NCI-H1930 (cell line): ENCODE results near the gene VPS11.
A peak's percentile ranks its signal among the peaks of the same experiment; 100 is the strongest.
"Not testable (repeated sequence)": the region's sequence is repeated elsewhere in the genome, so short reads cannot be mapped to it uniquely, and the experiment has no call there.

Source experiments
- DNase-seq, 2 experiments: peaks; one replicate each; lab custom pipeline; 2025; lab: John Stamatoyannopoulos, UW

Gene VPS11

GRCh38 chr11:119067371-119068222, at the start of gene VPS11:
Gene VPS11, plus strand, starts transcription at chr11:119067818. Its CDS starts 6 bp downstream, at chr11:119067824.
- peak; percentile 81 to 88 for DNase-seq

DNA sequence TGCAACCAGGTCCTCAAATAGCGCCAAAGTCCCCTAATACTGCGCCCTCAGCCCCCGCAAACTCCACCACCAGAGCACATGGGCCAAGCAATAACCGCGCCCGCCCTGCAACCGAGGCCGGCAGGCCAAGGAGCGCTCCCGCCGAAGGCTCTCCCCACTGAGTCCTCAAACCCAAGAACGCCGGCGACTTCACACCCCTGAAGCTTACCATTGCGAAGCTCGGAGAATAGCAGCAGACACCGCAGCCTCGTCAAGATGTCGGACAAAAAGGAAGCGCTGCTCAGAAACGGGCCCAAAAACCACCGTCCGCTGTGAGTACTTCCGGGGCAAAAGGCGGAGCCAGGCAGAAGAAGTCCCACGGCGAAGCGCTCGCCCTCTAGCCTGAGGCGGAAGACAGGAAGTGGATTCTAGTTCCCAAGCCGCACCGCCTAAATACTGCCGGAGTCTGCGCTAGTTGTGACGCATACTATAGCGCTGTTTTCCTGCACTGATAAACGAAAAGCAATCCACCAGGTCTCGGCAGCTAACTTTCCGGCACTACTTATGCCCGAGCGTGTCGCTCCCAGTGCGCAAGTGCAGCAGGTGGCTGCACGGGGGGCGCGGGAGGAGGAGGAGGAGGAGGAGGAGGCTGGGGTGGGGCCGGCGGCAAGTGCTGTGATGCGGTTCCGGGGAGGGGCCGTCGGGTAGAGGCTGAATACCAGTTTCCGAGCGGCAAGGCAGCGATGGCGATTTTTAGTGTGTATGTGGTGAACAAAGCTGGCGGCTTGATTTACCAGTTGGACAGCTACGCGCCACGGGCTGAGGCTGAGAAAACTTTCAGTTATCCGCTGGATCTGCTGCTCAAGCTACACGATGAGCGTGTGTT, 49.3 kb upstream of the VPS11 start, which contains the start of the genes RPS25 and TRAPPC4:
TSS of gene RPS25 (minus strand) at position 270 of the 865 bp plus-strand sequence. CDS start at position 211, 59 bp downstream.
TSS of gene TRAPPC4 (plus strand) at position 693 of the 865 bp plus-strand sequence. CDS start at position 723, 30 bp downstream.
- peak; percentile 89 to 94 for DNase-seq

- no peak for DNase-seq
Observed at GRCh38 chr11:119019996-119020395, 47.6 kb upstream of the VPS11 start.

DNA sequence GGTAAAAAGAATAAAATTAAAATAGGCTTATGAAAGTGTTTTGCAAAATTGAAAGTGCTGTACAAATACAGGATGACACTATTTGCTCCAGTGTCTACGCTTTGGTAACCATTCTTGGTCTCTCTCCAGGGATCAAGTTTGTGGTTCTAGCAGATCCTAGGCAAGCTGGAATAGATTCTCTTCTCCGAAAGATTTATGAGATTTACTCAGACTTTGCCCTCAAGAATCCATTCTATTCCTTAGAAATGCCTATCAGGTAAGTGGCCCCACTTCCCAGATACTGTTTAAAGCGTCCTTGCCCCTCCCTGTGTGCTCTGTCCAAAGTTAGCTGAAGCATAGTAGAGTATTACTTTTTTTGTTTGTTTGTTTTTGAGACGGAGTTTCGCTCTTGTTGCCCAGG, 46.0 kb upstream of the VPS11 start:
- DNase-seq = no peak

DNA sequence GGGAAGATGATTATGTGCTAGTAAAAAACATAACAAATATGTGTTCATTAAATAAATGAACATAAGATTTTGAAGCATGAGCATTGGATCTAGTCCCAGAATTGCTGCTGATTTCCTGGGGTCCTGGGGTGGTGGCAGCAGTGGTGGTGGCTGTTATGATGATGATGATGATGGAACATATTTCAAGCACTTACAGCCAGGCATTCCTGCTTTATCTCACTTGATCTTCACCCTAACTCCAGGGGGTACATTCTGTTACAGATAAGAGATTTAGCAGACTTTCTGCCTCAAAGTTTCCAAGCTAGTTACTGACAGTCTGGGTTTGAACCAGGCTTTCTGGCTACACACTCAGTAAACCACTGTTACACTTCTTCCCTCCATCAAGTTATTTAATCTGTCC, 43.9 kb upstream of the VPS11 start:
- DNase-seq = no peak

- no peak for DNase-seq
Observed at GRCh38 chr11:119024430-119025098, 43.1 kb upstream of the VPS11 start.

GRCh38 chr11:119025099-119025473, 42.5 kb upstream of the VPS11 start:
- no peak for DNase-seq

GRCh38 chr11:119025541-119025940, 42.1 kb upstream of the VPS11 start:
- no peak for DNase-seq

DNA sequence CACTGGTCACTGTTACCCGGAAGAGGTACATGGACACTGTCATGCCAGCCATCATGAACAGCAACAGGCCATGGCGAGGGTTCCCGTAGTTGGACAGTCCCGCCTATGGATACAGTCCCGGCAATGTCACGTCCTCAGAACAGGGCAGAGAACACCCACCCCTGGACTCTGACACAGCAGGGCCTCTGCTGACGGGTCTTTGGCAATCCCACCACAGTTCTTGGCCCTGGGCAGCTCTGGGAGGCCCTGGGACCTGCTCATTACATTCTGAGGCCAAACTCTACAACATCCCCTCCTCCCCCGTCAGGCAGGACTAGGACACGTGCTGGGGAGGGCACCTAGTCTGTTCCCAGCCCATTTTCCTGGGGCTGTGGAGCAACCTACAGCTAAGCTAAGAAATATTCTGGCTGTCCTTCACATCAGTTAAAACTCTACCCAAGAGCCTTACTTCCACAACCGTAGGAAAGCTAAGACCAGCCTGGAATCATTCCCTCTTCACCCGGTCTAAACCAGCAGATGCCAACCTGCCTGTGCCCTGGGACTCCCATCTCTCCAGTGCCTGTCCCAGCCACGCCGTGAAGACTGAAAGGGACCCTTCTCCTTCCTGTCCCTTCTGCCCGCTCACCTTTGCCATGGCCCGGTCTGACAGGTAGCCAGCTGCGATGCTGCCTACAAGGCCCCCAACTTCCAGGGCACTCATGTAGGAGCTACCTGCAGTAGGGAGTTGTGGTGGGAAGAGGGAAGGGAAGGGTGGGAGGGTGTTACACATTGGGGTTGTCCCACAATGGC, 41.4 kb upstream of the VPS11 start:
- no peak for DNase-seq

- no peak for DNase-seq
Observed at GRCh38 chr11:119026970-119027369, 40.6 kb upstream of the VPS11 start.

DNA sequence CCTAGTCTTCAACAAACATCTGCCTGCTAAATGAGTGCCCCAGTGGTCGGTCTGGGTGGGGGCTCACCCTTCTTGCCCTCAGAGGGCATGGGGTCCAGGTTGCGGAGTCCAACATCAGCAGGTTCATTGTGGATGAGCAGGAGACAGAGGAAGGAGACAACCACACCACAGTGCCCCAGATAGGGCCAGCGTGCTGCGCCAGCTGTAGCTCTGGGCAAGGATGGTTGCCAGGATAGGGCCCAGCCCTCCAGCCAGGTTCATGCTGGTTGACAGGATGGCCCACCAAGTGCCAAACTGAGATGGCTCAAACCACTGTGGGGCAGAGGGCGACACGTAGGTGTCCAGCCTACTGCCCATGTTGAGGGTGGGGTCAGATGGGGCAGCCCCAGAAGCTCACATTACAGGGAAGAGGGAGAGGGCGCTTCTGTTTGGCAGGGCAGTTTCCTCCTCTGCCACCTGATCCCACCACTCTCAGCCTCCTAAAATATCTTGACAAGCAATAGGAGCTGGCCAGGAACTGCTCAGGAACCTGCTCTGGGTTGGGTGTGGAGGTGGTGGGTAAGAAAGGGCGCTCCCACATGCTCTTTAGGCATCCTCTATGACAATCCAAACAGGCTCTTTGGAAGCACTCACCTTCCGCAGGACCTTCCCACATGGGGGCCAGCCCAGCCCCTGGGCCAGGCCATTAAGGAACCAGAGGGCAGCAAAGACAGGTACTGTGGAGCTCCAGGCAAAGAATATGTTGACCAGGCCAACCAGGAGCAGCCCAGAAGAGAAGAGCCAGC, 39.9 kb upstream of the VPS11 start:
- DNase-seq = no peak

DNA sequence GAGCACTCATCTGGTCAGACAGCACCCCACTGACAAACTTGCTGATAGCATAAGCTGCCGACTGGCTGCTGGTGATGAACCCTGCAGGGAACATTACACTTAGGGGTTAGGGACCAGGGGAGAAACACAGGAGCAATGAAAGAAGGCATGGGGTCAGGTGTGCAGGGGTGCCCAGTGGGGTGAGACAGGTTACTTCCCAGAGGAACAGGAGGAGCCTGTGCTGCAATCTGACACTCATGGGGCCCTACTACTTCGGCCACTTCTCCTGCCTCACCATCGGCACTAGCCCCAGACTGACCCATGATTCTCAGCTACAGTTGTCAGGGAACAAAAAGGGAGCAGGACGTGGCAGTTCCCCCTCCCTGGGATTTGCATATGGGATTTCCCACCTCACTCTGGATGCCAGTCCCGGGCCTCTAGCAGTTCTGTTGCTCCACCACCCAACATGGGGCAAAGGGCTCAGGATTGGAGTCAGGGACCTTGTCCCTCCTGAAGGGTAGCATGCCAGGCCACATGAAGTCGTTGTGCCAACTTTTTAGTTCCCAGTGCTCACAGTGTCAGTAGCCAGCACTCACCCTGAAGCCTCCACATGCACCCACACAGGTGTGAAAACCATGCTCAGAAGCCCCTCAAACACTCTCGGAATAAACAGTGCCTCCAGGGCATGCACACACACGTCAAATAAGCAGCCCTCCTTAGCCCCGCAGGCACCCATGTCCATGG, 39.1 kb upstream of the VPS11 start:
- DNase-seq = no peak

DNA sequence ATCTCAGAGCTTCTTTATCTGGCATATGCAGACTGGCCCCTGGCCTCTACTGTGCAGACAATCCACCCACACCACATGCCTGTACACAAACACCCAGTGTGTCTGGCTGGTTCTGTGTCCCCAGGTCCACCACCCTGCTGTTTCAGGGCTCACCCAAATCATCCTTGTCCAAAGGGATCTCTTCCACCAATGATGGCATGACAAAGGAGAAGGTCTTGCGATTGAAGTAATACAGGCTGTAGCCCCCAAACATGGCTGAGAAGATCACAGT, 38.6 kb upstream of the VPS11 start:
- no peak for DNase-seq

DNA sequence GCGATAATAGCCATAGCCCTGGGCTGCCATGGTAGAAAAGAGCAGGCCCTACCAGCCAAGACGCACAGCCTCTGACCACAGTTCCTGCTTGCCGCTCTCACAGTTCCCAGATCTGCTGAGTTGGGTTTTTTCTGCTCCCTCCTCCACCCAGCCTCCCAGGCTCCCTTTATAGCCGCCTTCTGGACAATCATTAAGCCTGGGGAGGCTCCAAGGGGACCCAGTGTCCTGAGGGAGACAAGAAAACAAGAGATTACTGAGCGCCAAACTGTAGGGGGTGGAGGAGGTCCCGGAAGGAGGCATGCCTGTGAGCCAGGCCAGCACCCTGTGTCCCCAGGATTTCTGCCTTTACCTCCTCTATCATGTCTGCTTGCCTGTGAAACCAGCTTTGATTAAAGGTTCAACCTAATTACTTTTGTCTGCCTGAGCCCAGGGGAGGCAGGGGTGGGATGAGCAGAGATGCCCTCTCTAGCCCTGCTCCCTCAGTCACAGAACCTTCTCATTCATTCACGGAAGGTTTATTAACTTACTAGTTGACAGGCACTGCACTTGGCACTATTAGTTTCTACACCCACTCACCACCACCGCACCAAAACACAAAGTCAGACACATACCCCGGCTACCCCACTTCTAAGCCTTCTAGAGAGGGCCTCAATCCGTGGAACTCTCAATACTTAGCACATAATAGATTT, 38.1 kb upstream of the VPS11 start:
- no peak for DNase-seq

- DNase-seq = no peak
Observed at GRCh38 chr11:119030029-119030328, 37.6 kb upstream of the VPS11 start.

DNA sequence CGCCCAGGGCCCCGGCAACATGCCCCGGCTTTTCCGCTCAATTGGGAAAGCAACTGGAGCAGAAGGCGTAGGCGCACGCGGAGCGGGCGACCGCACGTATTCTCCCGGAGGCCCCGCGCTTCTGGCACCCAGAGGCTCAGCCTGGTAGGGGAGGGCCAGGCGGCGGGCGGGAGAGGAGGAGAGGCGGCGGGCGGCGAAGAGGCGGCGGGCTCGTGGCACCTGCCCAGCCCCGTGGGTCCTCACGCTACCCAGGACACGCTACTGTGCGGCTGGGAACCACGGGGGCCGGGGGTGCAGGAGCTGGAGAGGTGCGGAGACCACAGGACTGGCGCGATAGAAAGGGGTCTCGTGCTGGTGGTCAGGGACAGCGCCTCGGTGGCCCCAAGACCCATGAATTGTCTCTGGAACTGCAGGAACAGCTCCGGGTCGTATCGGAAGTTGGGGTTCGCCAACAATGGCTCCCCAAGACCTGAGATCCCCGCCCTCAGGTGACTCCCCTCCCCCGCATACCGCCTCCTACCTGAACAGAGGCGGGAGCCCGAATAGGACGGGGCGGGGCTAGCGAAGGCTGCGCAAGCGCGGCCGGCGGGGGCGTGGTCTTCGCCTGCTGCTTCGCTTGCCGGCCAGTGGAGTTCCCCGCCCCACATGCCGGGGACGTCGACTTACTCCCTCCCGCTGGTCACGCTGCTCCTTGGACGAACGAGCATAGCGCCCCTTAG, 37.1 kb upstream of the VPS11 start, which contains the start of gene SLC37A4:
TSS of gene SLC37A4 (minus strand) at position 549 of the 719 bp plus-strand sequence.
- peak; percentile 92 to 96 for DNase-seq

- DNase-seq = no peak
Observed at GRCh38 chr11:119031912-119032280, 35.7 kb upstream of the VPS11 start.

GRCh38 chr11:119033421-119033820, 34.2 kb upstream of the VPS11 start:
- DNase-seq = not testable (repeated sequence)

DNA sequence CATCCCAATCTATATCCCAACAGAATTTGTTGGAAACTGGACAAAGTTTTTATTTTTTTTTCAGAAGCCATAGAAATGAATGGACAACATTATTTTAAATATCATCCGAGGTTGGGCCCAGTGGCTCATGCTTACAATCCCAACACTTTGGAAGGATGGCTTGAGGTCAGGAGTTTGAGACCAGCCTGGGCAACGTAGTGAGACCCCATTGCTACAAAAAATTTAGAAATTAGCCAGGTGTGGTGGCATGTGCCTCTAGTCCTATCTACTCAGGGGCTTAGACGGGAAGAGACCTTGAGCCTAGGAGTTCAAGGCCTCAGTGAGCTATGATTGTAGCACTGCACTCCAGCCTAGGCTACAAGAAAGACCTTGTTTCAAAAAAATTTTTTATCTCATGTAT, 32.8 kb upstream of the VPS11 start:
- DNase-seq = no peak
